Ectodermal cell (in vitro differentiated cells): ENCODE results near the gene COL11A2.

Experiments
- H3K27ac ChIP-seq: 2 replicates; pipeline ENCODE4 v1.7.0; 2013; ENCODE audit warnings: mild to moderate bottlenecking, low read depth, low read length; ENCODE audit not compliant: insufficient read depth, poor library complexity, severe bottlenecking
- H3K27me3 ChIP-seq: 2 replicates; pipeline ENCODE4 v1.7.0; 2013; ENCODE audit warnings: mild to moderate bottlenecking, low read length; ENCODE audit not compliant: insufficient read depth, control insufficient read depth, poor library complexity, severe bottlenecking
- H3K36me3 ChIP-seq: one replicate; pipeline ENCODE4 v1.7.0; 2013; ENCODE audit warnings: low read length; ENCODE audit not compliant: control insufficient read depth, insufficient read depth
- H3K4me1 ChIP-seq: one replicate; pipeline ENCODE4 v1.7.0; 2013; ENCODE audit warnings: low read length; ENCODE audit not compliant: control insufficient read depth, insufficient read depth
- H3K4me3 ChIP-seq: 2 replicates; pipeline ENCODE4 v1.7.0; 2013; ENCODE audit warnings: low read depth, low read length, control low read depth; ENCODE audit not compliant: insufficient read depth
- H3K9me3 ChIP-seq: 2 replicates; pipeline ENCODE4 v1.7.0; 2013; ENCODE audit warnings: mild to moderate bottlenecking, low read length, moderate library complexity; ENCODE audit not compliant: control insufficient read depth
- WGBS, 2 experiments: methylation state at CpG; one replicate each; pipeline ENCODE4 v1.1.7; 2013; ENCODE audit warnings: missing lambda C conversion rate in 2 of 2; 5-methylcytosine and 5-hydroxymethylcytosine counted together

COL11A2 gene

DNA sequence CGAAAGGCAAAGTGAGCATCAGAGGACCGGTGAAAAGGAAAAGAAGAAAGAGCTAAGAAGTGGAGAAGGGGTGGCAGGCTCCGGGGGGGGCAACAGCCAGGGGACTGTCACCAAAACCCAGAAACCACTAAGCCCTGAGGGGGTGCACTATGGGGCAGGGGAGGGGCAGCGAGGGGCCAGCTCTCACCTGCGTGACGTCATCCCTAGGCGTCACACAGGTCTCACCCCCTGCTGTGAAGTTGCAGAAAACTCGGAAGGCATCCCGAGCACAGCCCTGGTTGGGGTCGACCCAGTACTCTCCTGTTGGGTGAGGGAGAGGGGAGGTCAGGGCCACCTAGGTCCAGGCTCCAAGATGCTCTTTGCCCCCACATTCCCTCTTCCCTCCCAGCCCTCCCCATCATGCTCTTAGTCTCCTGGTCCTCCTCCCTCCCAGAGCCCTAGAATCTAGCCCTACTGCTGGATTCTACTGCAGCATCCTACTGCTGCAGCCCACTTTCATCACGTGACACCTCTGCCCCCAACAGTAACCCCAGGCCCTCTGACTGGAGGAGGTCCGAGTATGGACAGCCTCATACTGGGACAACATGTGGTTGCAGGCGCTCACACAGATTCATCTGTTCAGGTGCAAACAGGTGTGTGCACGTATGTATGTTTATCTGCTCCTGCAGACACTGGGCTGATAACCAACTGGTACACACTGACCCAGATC, 27.4 kb downstream of the COL11A2 start:
- no peak overlapping the region for H3K27ac ChIP-seq
- H3K36me3 ChIP-seq = no peaks in the 10 kb centered on the region
- 75 to 82% methylated on average over 14 of the region's 14 CpGs for WGBS, 2 experiments
- H3K4me3 ChIP-seq = no peak overlapping the region
- no peaks in the 10 kb centered on the region for H3K4me1 ChIP-seq
- peaks cover 16% of the 10 kb centered on the region for H3K27me3 ChIP-seq
- H3K9me3 ChIP-seq = no peaks in the 10 kb centered on the region

- no peak overlapping the region for H3K27ac ChIP-seq
- 64 to 69% methylated on average over 10 of the region's 10 CpGs for WGBS, 2 experiments
Observed at GRCh38 chr6:33164176-33164575, 28.1 kb downstream of the COL11A2 start.

DNA sequence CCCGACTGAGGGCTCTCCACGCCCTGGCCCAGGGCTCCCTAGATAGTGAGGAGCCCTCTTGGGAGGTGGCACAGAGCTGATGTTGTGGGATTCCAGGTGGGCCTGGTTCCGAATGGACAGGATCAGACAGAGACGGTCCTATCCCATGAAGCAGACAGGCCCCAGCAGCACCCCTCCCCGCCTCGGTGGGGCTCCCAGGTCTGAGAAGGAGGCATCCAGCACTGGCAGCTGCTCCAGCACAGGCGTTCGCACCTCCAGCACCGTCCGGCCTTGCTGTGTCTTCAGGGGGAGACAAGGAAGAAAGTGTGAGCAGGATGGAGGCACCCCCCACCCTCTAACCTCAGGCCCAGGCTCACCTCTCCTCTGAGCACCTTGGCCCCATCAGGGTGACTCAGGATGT, 28.7 kb downstream of the COL11A2 start:
- Histone ChIP-seq H3K9me3 (no peaks in the 10 kb centered on the region), H3K27me3 (peaks cover 16% of the 10 kb centered on the region), H3K4me1 (no peaks in the 10 kb centered on the region), H3K4me3 (no peak overlapping the region), H3K27ac (no peak overlapping the region), H3K36me3 (no peaks in the 10 kb centered on the region)
- 89 to 90% methylated on average over 10 of the region's 10 CpGs for WGBS, 2 experiments

More at GRCh38 chr6:33164176-33164575, 28.1 kb downstream of the COL11A2 start:
- H3K27me3 ChIP-seq = peaks cover 16% of the 10 kb centered on the region
- H3K4me3 ChIP-seq = no peak overlapping the region
- H3K4me1 ChIP-seq = no peaks in the 10 kb centered on the region
- no peaks in the 10 kb centered on the region for H3K36me3 ChIP-seq
- no peaks in the 10 kb centered on the region for H3K9me3 ChIP-seq

- Histone ChIP-seq H3K9me3 (no peaks in the 10 kb centered on the region), H3K27ac (no peak overlapping the region), H3K36me3 (no peaks in the 10 kb centered on the region), H3K27me3 (peaks cover 16% of the 10 kb centered on the region), H3K4me3 (peak overlapping the region; percentile 38), H3K4me1 (no peaks in the 10 kb centered on the region)
- 12 to 13% methylated on average over 58 of the region's 58 CpGs for WGBS, 2 experiments
Observed at GRCh38 chr6:33161354-33162331, 30.6 kb downstream of the COL11A2 start.

DNA sequence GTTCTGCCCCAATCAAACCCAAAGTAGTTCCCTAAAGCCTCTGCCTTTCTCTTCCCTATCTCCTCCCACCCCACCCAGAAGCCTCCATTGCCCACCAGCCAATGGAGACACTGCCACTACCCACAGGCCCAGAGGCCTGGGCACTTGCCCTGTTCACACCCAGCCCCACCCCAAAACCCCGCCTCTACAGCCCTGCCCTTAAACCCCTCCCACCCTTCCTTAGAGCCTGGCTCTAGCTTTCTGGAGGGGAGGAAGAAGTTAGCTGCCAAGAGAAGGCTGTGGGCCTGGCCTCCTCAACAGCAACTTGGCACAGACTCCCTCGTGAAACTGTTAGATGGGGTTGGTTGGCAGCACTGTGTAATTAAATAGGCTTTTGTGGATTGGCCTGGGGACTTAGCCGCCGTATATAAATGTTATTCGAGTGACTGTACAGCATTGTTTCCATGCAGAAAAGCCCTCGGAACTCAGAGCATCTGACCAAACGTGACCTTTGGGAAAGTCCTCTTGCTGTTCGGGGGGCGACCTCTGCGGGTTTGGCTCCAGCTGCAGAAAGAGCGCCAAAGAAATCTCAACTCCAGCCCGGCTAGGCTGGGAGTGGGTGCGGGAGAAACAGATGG, 31.4 kb downstream of the COL11A2 start:
- WGBS, 2 experiments = 75 to 77% methylated on average over 13 of the region's 13 CpGs
- H3K36me3 ChIP-seq = no peaks in the 10 kb centered on the region
- H3K27me3 ChIP-seq = peaks cover 16% of the 10 kb centered on the region
- no peak overlapping the region for H3K4me3 ChIP-seq
- H3K27ac ChIP-seq = no peak overlapping the region
- no peaks in the 10 kb centered on the region for H3K9me3 ChIP-seq
- H3K4me1 ChIP-seq = no peaks in the 10 kb centered on the region

GRCh38 chr6:33160096-33160495, 32.2 kb downstream of the COL11A2 start:
- WGBS, 2 experiments = 89 to 92% methylated on average over 11 of the region's 11 CpGs
- H3K9me3 ChIP-seq = no peaks in the 10 kb centered on the region
- no peak overlapping the region for H3K4me3 ChIP-seq
- H3K27me3 ChIP-seq = peaks cover 16% of the 10 kb centered on the region
- H3K36me3 ChIP-seq = no peaks in the 10 kb centered on the region
- no peak overlapping the region for H3K27ac ChIP-seq
- no peaks in the 10 kb centered on the region for H3K4me1 ChIP-seq

- no peaks in the 10 kb centered on the region for H3K4me1 ChIP-seq
- WGBS, 2 experiments = 86 to 95% methylated on average over 1 of the region's 2 CpGs
Observed at GRCh38 chr6:33156964-33157363, 35.3 kb downstream of the COL11A2 start.

DNA sequence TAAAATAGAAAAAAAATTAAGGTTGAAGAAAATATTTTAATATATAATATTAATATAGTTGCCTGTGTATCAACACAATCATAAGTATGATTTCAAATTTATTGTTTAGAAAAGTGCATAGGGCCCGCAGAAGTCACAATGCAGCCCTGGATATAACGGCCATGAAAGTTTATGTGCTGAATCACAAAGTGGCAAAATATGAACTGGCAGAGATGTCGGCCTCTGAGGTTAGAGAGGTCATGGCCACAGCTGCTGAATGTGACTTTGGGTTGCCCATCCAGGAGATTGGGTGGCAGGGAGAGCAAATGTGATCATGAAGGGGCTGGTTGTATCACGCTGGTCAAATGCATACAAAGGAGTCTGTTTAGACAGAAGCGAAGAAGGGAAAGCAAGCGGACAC, 35.7 kb downstream of the COL11A2 start:
- H3K27me3 ChIP-seq = peaks cover 7% of the 10 kb centered on the region
- H3K9me3 ChIP-seq = no peaks in the 10 kb centered on the region
- 90 to 94% methylated on average over 6 of the region's 6 CpGs for WGBS, 2 experiments
- H3K27ac ChIP-seq = no peak overlapping the region
- no peak overlapping the region for H3K4me3 ChIP-seq
- H3K36me3 ChIP-seq = no peaks in the 10 kb centered on the region
- no peaks in the 10 kb centered on the region for H3K4me1 ChIP-seq

More at GRCh38 chr6:33156964-33157363, 35.3 kb downstream of the COL11A2 start:
- peaks cover 11% of the 10 kb centered on the region for H3K27me3 ChIP-seq
- H3K9me3 ChIP-seq = no peaks in the 10 kb centered on the region
- H3K27ac ChIP-seq = no peak overlapping the region
- H3K4me3 ChIP-seq = no peak overlapping the region
- no peaks in the 10 kb centered on the region for H3K36me3 ChIP-seq

- Histone ChIP-seq H3K4me3 (no peak overlapping the region), H3K27me3 (no peaks in the 10 kb centered on the region), H3K27ac (no peak overlapping the region), H3K36me3 (no peaks in the 10 kb centered on the region), H3K9me3 (no peaks in the 10 kb centered on the region), H3K4me1 (no peaks in the 10 kb centered on the region)
- WGBS, 2 experiments = 80% methylated on average over 4 of the region's 4 CpGs
Observed at GRCh38 chr6:33154349-33154748, 37.9 kb downstream of the COL11A2 start.

GRCh38 chr6:33151050-33151449, 41.2 kb downstream of the COL11A2 start:
- no peaks in the 10 kb centered on the region for H3K9me3 ChIP-seq
- no peaks in the 10 kb centered on the region for H3K36me3 ChIP-seq
- H3K4me1 ChIP-seq = no peaks in the 10 kb centered on the region
- no peaks in the 10 kb centered on the region for H3K27me3 ChIP-seq
- 90 to 100% methylated on average over 1 of the region's 1 CpG for WGBS, 2 experiments
- no peak overlapping the region for H3K27ac ChIP-seq
- no peak overlapping the region for H3K4me3 ChIP-seq
